NCI-H187 treated with DMSO at 0.1 percent for 48 hours (cell line): ENCODE measurements around the gene P2RY2.
"Not testable (repeated sequence)": the region's sequence is repeated elsewhere in the genome, so short reads cannot be mapped to it uniquely, and the experiment has no call there.

Experiments used
- DNase-seq: peaks from one replicate; lab custom pipeline; 2025; lab: John Stamatoyannopoulos, UW

The P2RY2 gene

GRCh38 chr11:73228268-73229134, 10.4 kb downstream of the P2RY2 start:
- DNase-seq = no peak

- DNase-seq = no peak
These were observed 11.3 kb downstream of the P2RY2 start for GRCh38 chr11:73229321-73229895.

- no peak for DNase-seq
These were observed 12.1 kb downstream of the P2RY2 start for GRCh38 chr11:73229896-73230875.

GRCh38 chr11:73230931-73231330, 12.8 kb downstream of the P2RY2 start:
- DNase-seq = no peak

GRCh38 chr11:73232487-73232886, 14.4 kb downstream of the P2RY2 start:
- not testable (repeated sequence) for DNase-seq

GRCh38 chr11:73233211-73233610, 15.1 kb downstream of the P2RY2 start:
- DNase-seq = no peak

- no peak for DNase-seq
These were observed 15.8 kb downstream of the P2RY2 start for GRCh38 chr11:73233692-73234470.

GRCh38 chr11:73234471-73235181, 16.5 kb downstream of the P2RY2 start:
- DNase-seq = no peak

GRCh38 chr11:73235236-73235786, 17.2 kb downstream of the P2RY2 start:
- DNase-seq = no peak

- DNase-seq = no peak
These were observed 18.2 kb downstream of the P2RY2 start for GRCh38 chr11:73236205-73236765.

- no peak for DNase-seq
These were observed 18.8 kb downstream of the P2RY2 start for GRCh38 chr11:73236854-73237253.

- DNase-seq = no peak
These were observed 19.6 kb downstream of the P2RY2 start for GRCh38 chr11:73237471-73238290.

- DNase-seq = no peak
These were observed 21.0 kb downstream of the P2RY2 start for GRCh38 chr11:73239111-73239521.

- DNase-seq = no peak
These were observed 21.6 kb downstream of the P2RY2 start for GRCh38 chr11:73239571-73240189.

- no peak for DNase-seq
These were observed 22.2 kb downstream of the P2RY2 start for GRCh38 chr11:73240190-73240781.

GRCh38 chr11:73241300-73241699, 23.2 kb downstream of the P2RY2 start:
- DNase-seq = no peak

GRCh38 chr11:73242251-73243092, 24.4 kb downstream of the P2RY2 start:
- DNase-seq = peak; percentile 12

GRCh38 chr11:73243093-73243485, 25.0 kb downstream of the P2RY2 start:
- DNase-seq = no peak
